Caco-2 (cell line): Measurements from ENCODE around the gene ARMC2. TPM values are rescaled to one million over a fixed set of nuclear protein-coding genes. Genes with fewer than 3 reads are reported as not detected.

ENCODE experiments used
- BruUV-seq: library from RNA; stranded (reverse); fragments of 400-500 nt; replicated peaks from 2 replicates; lab custom pipeline; 2021; lab: Mats Ljungman, UMichigan
- CTCF ChIA-PET: fragments of 300-600 bp; sonication (Branson Sonifier 250); formaldehyde crosslinking; loops from one replicate; lab custom pipeline; 2022; ENCODE audit warnings: antibody characterized with exemption; lab: Charles Lee
- POLR2A ChIA-PET: fragments of 300-600 bp; sonication (Branson Sonifier 250); formaldehyde crosslinking; loops from one replicate; lab custom pipeline; 2022; ENCODE audit warnings: antibody characterized with exemption; lab: Charles Lee
- DNase-seq, 2 experiments: peaks; one replicate each; pipeline versions ENCODE4 v3.0.0 to v3.0.0-alpha.2; 2020 to 2022
- H3K27me3 ChIP-seq: replicated peaks from 2 replicates; pipeline ENCODE4 v1.6.0; 2011; ENCODE audit warnings: low read length; ENCODE audit not compliant: control insufficient read depth, insufficient read depth
- H3K36me3 ChIP-seq: 2 replicates; pipeline ENCODE4 v1.5.1; 2011; ENCODE audit warnings: low read length; ENCODE audit not compliant: control insufficient read depth, insufficient read depth
- H3K4me1 ChIP-seq: fragments of 250-450 bp; sonication (Bioruptor Pico); 2 replicates; pipeline ENCODE4 v1.5.1; 2020; ENCODE audit warnings: mild to moderate bottlenecking
- H3K4me3 ChIP-seq: 2 replicates; pipeline ENCODE4 v1.5.1; 2011; ENCODE audit warnings: low read depth, mild to moderate bottlenecking, control low read depth, low read length
- H3K9me3 ChIP-seq: fragments of 250-450 bp; sonication (Bioruptor Pico); 2 replicates; pipeline ENCODE4 v1.5.1; 2020; ENCODE audit warnings: mild to moderate bottlenecking, moderate library complexity
- H3K27ac Mint-ChIP-seq: one replicate; pipeline ENCODE4 v1.8.0; 2022; ENCODE audit warnings: mixed read lengths; ENCODE audit not compliant: unreplicated experiment
- H3K27me3 Mint-ChIP-seq: one replicate; pipeline ENCODE4 v1.8.0; 2022; ENCODE audit warnings: mixed read lengths; ENCODE audit not compliant: insufficient read depth, unreplicated experiment
- H3K36me3 Mint-ChIP-seq: one replicate; pipeline ENCODE4 v1.8.0; 2022; ENCODE audit warnings: mild to moderate bottlenecking, mixed read lengths; ENCODE audit not compliant: insufficient read depth, unreplicated experiment
- H3K4me1 Mint-ChIP-seq: one replicate; pipeline ENCODE4 v1.8.0; 2022; ENCODE audit warnings: low read depth, mixed read lengths; ENCODE audit not compliant: unreplicated experiment
- H3K4me3 Mint-ChIP-seq: one replicate; pipeline ENCODE4 v1.8.0; 2022; ENCODE audit warnings: mild to moderate bottlenecking, moderate library complexity, mixed read lengths; ENCODE audit not compliant: unreplicated experiment
- H3K9me3 Mint-ChIP-seq: one replicate; pipeline ENCODE4 v1.8.0; 2022; ENCODE audit warnings: mixed read lengths; ENCODE audit not compliant: unreplicated experiment
- intact Hi-C: fragments of 100-400 bp; cut with micrococcal nuclease; formaldehyde crosslinking; loops from one replicate; pipeline ENCODE4 v1.10.0; 2022; ENCODE audit not compliant: unreplicated experiment
- total RNA-seq: library from RNA; stranded (reverse); gene quantifications from 2 replicates; pipeline ENCODE4 v1.2.3, GENCODE V29; 2022
- TF ChIP-seq, protein P1 (sequence below), 2 experiments: fragments of 200-600 bp in 1 of 2; IDR thresholded peaks; 1 replicate in 1 of 2; 2 replicates in 1 of 2; pipeline versions ENCODE4 v1.5.1 to v1.8.0; 2011 to 2022; ENCODE audit warnings: antibody characterized with exemption in 1 of 2, control low read depth in 1 of 2, inconsistent platforms in 1 of 2, low read depth in 1 of 2, low read length in 1 of 2, mild to moderate bottlenecking in 1 of 2, moderate library complexity in 1 of 2; ENCODE audit not compliant: insufficient read depth in 1 of 2, severe bottlenecking in 1 of 2, unreplicated experiment in 1 of 2

ARMC2 gene
- total RNA-seq, 1 experiment from 2014 or later: 7.8 TPM

DNA sequence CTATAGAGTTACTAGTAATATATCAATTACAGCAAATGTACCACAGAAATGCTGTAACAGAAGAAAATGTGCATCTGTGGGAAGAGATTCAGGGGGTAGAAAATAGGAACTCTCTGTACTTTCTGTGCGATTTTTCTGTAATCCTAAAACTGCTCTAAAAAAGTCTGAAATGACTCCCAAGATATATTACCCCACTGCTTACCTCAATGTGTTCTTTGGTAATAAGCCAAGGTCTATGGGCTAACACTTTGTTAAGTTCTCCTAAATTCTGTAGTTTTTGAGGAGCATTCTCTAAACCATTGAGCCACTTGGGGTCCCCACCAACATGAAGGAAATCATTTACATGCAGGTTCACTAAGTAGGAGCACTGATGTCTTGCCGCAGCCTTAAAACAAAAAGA lies 152.1 kb downstream of the ARMC2 start:
- TF ChIP-seq, protein P1, sequence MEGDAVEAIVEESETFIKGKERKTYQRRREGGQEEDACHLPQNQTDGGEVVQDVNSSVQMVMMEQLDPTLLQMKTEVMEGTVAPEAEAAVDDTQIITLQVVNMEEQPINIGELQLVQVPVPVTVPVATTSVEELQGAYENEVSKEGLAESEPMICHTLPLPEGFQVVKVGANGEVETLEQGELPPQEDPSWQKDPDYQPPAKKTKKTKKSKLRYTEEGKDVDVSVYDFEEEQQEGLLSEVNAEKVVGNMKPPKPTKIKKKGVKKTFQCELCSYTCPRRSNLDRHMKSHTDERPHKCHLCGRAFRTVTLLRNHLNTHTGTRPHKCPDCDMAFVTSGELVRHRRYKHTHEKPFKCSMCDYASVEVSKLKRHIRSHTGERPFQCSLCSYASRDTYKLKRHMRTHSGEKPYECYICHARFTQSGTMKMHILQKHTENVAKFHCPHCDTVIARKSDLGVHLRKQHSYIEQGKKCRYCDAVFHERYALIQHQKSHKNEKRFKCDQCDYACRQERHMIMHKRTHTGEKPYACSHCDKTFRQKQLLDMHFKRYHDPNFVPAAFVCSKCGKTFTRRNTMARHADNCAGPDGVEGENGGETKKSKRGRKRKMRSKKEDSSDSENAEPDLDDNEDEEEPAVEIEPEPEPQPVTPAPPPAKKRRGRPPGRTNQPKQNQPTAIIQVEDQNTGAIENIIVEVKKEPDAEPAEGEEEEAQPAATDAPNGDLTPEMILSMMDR (IDR thresholded peaks at IDR 0.05; ENCODE audit: insufficient read depth in 1 of 2, low read depth in 1 of 2, low read length in 1 of 2, severe bottlenecking in 1 of 2, unreplicated experiment in 1 of 2): no peak
- ChIA-PET CTCF (no interaction called here), POLR2A (no interaction called here)
- intact Hi-C loops: no loop called here
- H3K27me3 ChIP-seq: no peaks in the 10 kb centered on the region
- H3K4me3 Mint-ChIP-seq: no peak overlapping the region
- H3K4me1 Mint-ChIP-seq: peaks cover 10% of the 10 kb centered on the region
- H3K9me3 Mint-ChIP-seq: no peaks in the 10 kb centered on the region
- H3K36me3 Mint-ChIP-seq: peaks cover 9% of the 10 kb centered on the region
- no TSS peak for BruUV-seq
- no peak overlapping the region for H3K27ac Mint-ChIP-seq
- peaks cover 20% of the 10 kb centered on the region for H3K4me1 ChIP-seq
- H3K27me3 Mint-ChIP-seq: no peaks in the 10 kb centered on the region
- peaks cover under 1% of the 10 kb centered on the region; the same call in 1 of the 2 replicates for H3K36me3 ChIP-seq
- H3K9me3 ChIP-seq: no peaks in the 10 kb centered on the region
- no peak overlapping the region for H3K4me3 ChIP-seq
- DNase-seq: no peak

DNA sequence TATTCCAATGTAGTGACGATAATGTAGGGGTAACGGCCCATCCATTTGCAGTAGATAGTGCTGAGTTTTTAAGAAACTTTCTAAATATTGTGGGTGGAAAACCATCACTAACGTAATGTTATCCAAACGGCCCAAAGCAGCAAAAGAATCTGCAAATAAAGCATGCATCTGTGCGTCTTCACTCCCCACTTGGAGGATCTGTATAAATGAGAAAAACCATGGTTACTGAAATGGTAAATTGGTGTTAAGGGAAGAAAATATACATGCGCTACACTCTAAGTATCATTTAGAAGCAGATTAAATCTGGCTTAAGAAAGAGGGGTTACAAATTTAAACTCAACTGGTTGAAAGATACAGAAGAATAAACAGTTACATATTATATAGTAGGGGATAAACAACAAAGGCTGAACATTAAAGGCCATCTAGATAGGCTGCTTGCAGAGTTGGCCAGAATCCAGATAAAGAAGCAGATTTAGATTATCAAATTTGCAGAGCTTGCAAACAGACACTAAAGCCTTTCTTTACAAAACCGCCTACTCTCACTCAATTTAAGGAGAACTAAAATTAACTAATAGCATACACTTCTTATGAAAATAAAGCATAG lies 153.2 kb downstream of the ARMC2 start:
- H3K27me3 Mint-ChIP-seq: no peaks in the 10 kb centered on the region
- POLR2A ChIA-PET: no interaction called here
- H3K27ac Mint-ChIP-seq: no peak overlapping the region
- peaks cover 10% of the 10 kb centered on the region for H3K4me1 Mint-ChIP-seq
- Histone ChIP-seq H3K36me3 (no peaks in the 10 kb centered on the region), H3K4me1 (peaks cover 20% of the 10 kb centered on the region), H3K4me3 (no peak overlapping the region), H3K27me3 (no peaks in the 10 kb centered on the region), H3K9me3 (no peaks in the 10 kb centered on the region)
- no peak overlapping the region for H3K4me3 Mint-ChIP-seq
- BruUV-seq: no TSS peak
- no peak for DNase-seq
- H3K9me3 Mint-ChIP-seq: no peaks in the 10 kb centered on the region
- peaks cover 9% of the 10 kb centered on the region for H3K36me3 Mint-ChIP-seq
- CTCF ChIA-PET: no interaction called here
- intact Hi-C loops: no loop called here
- TF ChIP-seq, protein P1 (IDR thresholded peaks at IDR 0.05; ENCODE audit: insufficient read depth in 1 of 2, low read depth in 1 of 2, low read length in 1 of 2, severe bottlenecking in 1 of 2, unreplicated experiment in 1 of 2): no peak

DNA sequence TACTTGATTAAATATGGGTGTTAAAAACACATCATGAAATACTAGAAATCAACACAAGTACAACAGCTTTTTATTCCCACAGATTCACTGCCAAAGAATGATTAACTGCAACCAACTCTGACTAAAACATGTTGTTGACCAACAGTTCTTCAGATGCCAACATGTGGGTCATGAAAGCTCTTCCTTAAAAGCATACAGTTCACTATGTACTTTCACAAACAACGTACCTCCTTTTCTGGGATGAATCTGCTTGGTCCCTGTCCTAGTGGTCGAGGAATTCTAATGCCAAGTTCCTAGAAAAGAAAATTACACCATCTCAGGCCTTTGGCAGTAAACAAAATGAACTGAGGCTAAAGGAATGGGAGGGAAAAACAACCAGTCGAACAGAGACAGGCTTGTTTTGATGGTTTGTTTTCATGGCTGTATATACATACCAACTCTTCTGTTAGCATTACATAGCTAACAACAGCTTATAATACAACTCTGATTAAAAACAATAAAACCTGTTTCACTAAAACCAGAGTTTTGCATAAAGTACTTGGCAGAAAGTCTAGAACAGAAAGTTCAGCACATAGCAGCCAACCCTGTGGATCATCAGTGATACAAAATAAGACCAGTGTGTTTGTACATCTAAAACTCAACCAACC lies 154.0 kb downstream of the ARMC2 start:
- CTCF ChIA-PET: no interaction called here
- H3K4me3 ChIP-seq: no peak overlapping the region

More for the DNA sequence above, 154.0 kb downstream of the ARMC2 start:
- no peaks in the 10 kb centered on the region for H3K27me3 Mint-ChIP-seq
- no peak for DNase-seq
- Histone ChIP-seq H3K36me3 (no peaks in the 10 kb centered on the region), H3K9me3 (no peaks in the 10 kb centered on the region), H3K27me3 (no peaks in the 10 kb centered on the region), H3K4me1 (peaks cover 25% of the 10 kb centered on the region)
- H3K36me3 Mint-ChIP-seq: peaks cover 9% of the 10 kb centered on the region
- no peaks in the 10 kb centered on the region for H3K9me3 Mint-ChIP-seq
- H3K27ac Mint-ChIP-seq: no peak overlapping the region
- BruUV-seq: no TSS peak
- POLR2A ChIA-PET: no interaction called here
- intact Hi-C loops: no loop called here
- H3K4me1 Mint-ChIP-seq: peaks cover 10% of the 10 kb centered on the region
- TF ChIP-seq, protein P1 (IDR thresholded peaks at IDR 0.05; ENCODE audit: insufficient read depth in 1 of 2, low read depth in 1 of 2, low read length in 1 of 2, severe bottlenecking in 1 of 2, unreplicated experiment in 1 of 2): no peak
- no peak overlapping the region for H3K4me3 Mint-ChIP-seq
